Right renal pelvis (tissue), 4 donors: ENCODE measurements around the gene RGS2. TPM values are rescaled to one million over a fixed set of nuclear protein-coding genes. Genes with fewer than 3 reads are reported as not detected.

Experiments
- polyA plus RNA-seq, 4 donors: library from polyadenylated mRNA; unstranded; fragments of 120-200 nt; gene quantifications; one replicate each; pipeline ENCODE4 v1.2.1, GENCODE V29; 2013; ENCODE audit not compliant: insufficient read length in 4 of 4

RGS2 gene
- polyA plus RNA-seq, 4 donors = 35.4 to 40.7 (median 35.9) TPM

Other genes with a start within 250 kb of the RGS2 start
- 1 to 10 TPM; 2.0 to 8.5 (median 2.6) TPM for gene RGS1, start 233.3 kb upstream of the RGS2 start, polyA plus RNA-seq
- not detected for gene RGS13, start 172.9 kb upstream of the RGS2 start, polyA plus RNA-seq